ENCODE measurements around the gene RCAN3. TPM values are rescaled to one million over a fixed set of nuclear protein-coding genes. Genes with fewer than 3 reads are reported as not detected.

The RCAN3 gene
- total and polyA plus RNA-seq, 2 of the 4 experiments (the other 2 are of a cell fraction), result 4.0 to 5.9 TPM

- H3K27me3 ChIP-seq (ENCODE audit: control insufficient read depth, insufficient read depth, low read length), result peaks cover 55% of the 10 kb centered on the region
- no peak overlapping the region for H4K8ac ChIP-seq (ENCODE audit: low read depth in 2 of 2, low read length in 2 of 2)
- H3K9me3 ChIP-seq (ENCODE audit: control insufficient read depth, insufficient read depth, low read length), result no peaks in the 10 kb centered on the region
- H3K18ac ChIP-seq (ENCODE audit: low read depth, low read length), result no peak overlapping the region
- H3K23ac ChIP-seq (ENCODE audit: low read depth, low read length), result no peak overlapping the region
- no peak overlapping the region for H2BK15ac ChIP-seq (ENCODE audit: low read depth, low read length)
- H3K14ac ChIP-seq (replicated peaks; ENCODE audit: low read depth, low read length), result no peak overlapping the region
- intact Hi-C loops (cut with micrococcal nuclease), result no loop called here
- H4K5ac ChIP-seq (ENCODE audit: low read depth, low read length), result no peak overlapping the region
- no peak overlapping the region for H3K56ac ChIP-seq (ENCODE audit: extremely low read depth, insufficient read depth, low read length)
- H3K4ac ChIP-seq (ENCODE audit: low read depth, low read length), result no peak overlapping the region
- peak; percentile 32 for DNase-seq
- POLR2A ChIA-PET (ENCODE audit: unreplicated experiment), result interaction anchor here (0.6 kb wide), 1 partner anchor 11 kb away, joined by 3 read pairs; no protein-coding TSS in a partner anchor
- in situ Hi-C loops (cut with MboI; ENCODE audit: low sequenced_read_pairs), result no loop called here
- H2BK120ac ChIP-seq (ENCODE audit: low read depth, low read length), result no peak overlapping the region
- no peak overlapping the region for H2AK9ac ChIP-seq (replicated peaks; ENCODE audit: low read depth, low read length, poor library complexity)
- CTCF ChIA-PET, result interaction anchor here (0.6 kb wide), 2 partner anchors 25 to 1282 kb away, joined by 3 read pairs; no protein-coding TSS in a partner anchor
- dilution Hi-C loops (cut with HindIII; ENCODE audit: low sequenced_read_pairs, unreplicated experiment), result no loop called here
- no peaks in the 10 kb centered on the region for H3K79me1 ChIP-seq (ENCODE audit: low read depth in 1 of 2, low read length in 2 of 2)
- H3K4me1 ChIP-seq (ENCODE audit: control insufficient read depth, insufficient read depth, low read length), result no peaks in the 10 kb centered on the region; the same call in 1 of the 2 replicates
- H4K91ac ChIP-seq (ENCODE audit: insufficient read depth, low read depth, low read length), result no peak overlapping the region
- H3K4me2 ChIP-seq (ENCODE audit: low read depth, low read length), result no peak overlapping the region
- no peak overlapping the region for H2BK5ac ChIP-seq (ENCODE audit: low read depth, low read length, poor library complexity, severe bottlenecking)
- TF ChIP-seq FOS (IDR thresholded peaks at IDR 0.05; ENCODE audit: low read depth, low read length) (no peak), MXI1 (IDR thresholded peaks at IDR 0.05; ENCODE audit: borderline replicate concordance, low read depth, low read length) (no peak), SMC3 (IDR thresholded peaks at IDR 0.05; ENCODE audit: low read depth, low read length) (no peak), CHD1 (IDR thresholded peaks at IDR 0.05; ENCODE audit: low read depth, low read length) (no peak), MAZ (IDR thresholded peaks at IDR 0.05; ENCODE audit: borderline replicate concordance, low read depth, low read length) (no peak), POLR2A (IDR thresholded peaks at IDR 0.05; ENCODE audit: low read depth, low read length) (no peak), NFE2L2 (IDR thresholded peaks at IDR 0.05; ENCODE audit: low read depth, low read length) (no peak), USF2 (IDR thresholded peaks at IDR 0.05; ENCODE audit: low read depth, low read length) (no peak), RAD21 (IDR thresholded peaks at IDR 0.05; ENCODE audit: low read length) (no peak), BHLHE40 (IDR thresholded peaks at IDR 0.05; ENCODE audit: low read depth, low read length) (no peak)
- H4K20me1 ChIP-seq (ENCODE audit: insufficient read depth, low read length), result no peaks in the 10 kb centered on the region
- H3K36me3 ChIP-seq (ENCODE audit: control insufficient read depth, insufficient read depth, low read length), result no peaks in the 10 kb centered on the region
- no peak overlapping the region for H3K9ac ChIP-seq (ENCODE audit: low read depth, low read length)
- H2AFZ ChIP-seq (replicated peaks; ENCODE audit: low read length, poor library complexity), result no peak overlapping the region
- no TSS peak for BruUV-seq (replicated peaks)
- 0 out of 2 replicates have a peak, but pooled peaks have one; percentile 35 for ATAC-seq (ENCODE audit: low read depth)
- 80% methylated on average over 1 of the region's 10 CpGs; no CpG with 5 or more reads in 1 of the 2 experiments for WGBS, 2 experiments (ENCODE audit: extremely low coverage in 2 of 2, insufficient read length in 1 of 2)
- no peak overlapping the region for H3K4me3 ChIP-seq (ENCODE audit: insufficient read depth, low read depth, low read length)
- no peak overlapping the region for H3K27ac ChIP-seq (ENCODE audit: insufficient read depth, low read length)
- H2BK20ac ChIP-seq (ENCODE audit: low read depth, low read length), result no peak overlapping the region
- H3K9me1 ChIP-seq (ENCODE audit: insufficient read depth, low read length), result no peaks in the 10 kb centered on the region; the same call in 1 of the 2 replicates
- no peak overlapping the region for H2AK5ac ChIP-seq (ENCODE audit: low read depth, low read length)
These were observed 49.4 kb downstream of the RCAN3 start for GRCh38 chr1:24551960-24552571.

All from IMR-90 (cell line).